ENCODE measurements around the gene AEBP2. TPM values are rescaled to one million over a fixed set of nuclear protein-coding genes. Genes with fewer than 3 reads are reported as not detected.
"Not testable (repeated sequence)": the region's sequence is repeated elsewhere in the genome, so short reads cannot be mapped to it uniquely, and the experiment has no call there.

The AEBP2 gene
- total RNA-seq, 1 donor: 15.6 TPM

DNA sequence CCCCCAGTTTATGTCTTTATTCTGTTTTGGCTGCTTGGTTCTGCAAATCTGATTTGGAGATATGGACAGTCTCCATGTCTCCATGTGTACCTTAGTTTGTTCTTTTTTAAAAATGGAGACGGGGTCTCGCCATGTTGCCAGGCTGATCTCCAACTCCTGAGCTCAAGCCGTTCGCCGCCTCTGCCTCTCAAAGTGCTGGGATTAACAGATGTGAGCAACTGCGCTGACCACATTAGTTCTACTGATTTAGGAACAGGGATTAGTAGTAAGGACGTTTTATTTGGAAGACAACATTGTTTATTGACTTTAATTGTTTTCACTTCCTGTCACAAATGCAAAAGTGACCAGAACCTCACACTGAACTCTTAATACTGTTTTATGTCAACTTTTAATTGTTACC, 14.7 kb downstream of the AEBP2 start:
- no peak for DNase-seq (ENCODE audit: low read depth in 2 of 3, low spot score in 2 of 3)

- DNase-seq (ENCODE audit: low read depth in 2 of 3, low spot score in 2 of 3): no peak
These were observed 15.5 kb downstream of the AEBP2 start for GRCh38 chr12:19454837-19455236.

DNA sequence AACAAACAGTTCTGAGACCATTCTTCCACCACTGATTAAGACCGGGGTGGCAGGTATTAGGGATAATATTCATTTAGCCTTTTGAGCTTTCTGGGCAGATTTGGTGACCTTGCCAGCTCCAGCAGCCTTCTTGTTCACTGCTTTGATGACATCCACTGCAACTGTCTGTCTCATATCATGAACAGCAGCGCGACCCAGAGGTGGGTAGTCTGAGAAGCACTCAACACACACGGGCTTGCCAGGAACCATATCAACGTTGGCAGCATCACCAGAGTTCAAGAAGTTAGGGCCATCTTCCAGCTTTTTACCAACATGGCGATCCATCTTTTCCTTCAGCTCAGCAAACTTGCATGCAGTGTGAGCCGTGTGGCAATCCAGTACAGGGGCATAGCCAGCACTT, 16.9 kb downstream of the AEBP2 start:
- no peak for DNase-seq (ENCODE audit: low read depth in 2 of 3, low spot score in 2 of 3)

- no peak for DNase-seq (ENCODE audit: low read depth in 2 of 3, low spot score in 2 of 3)
These were observed 18.3 kb downstream of the AEBP2 start for GRCh38 chr12:19457561-19457960.

GRCh38 chr12:19458733-19459132, 19.4 kb downstream of the AEBP2 start:
- no peak for DNase-seq (ENCODE audit: low read depth in 2 of 3, low spot score in 2 of 3)

DNA sequence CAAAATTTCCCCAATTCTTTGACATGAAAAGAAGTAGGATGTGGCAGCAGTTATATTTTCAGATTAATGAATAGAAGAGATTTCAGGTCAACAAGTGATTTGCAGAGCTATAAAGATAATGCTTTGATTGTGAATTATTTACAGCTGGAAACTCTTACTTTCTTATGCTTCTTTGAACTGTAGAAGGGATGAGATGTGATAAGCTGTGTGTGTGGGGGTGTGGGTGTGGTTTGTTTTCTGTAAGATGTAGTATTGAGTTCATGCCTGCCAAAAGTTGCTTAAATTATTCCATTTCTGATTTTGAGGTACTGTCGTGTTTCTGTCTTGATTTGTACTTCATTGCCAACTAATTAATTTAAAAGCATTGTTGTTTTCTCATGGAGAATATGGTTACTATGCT, 22.7 kb downstream of the AEBP2 start:
- no peak for DNase-seq (ENCODE audit: low read depth in 2 of 3, low spot score in 2 of 3)

- DNase-seq (ENCODE audit: low read depth in 2 of 3, low spot score in 2 of 3): no peak
These were observed 23.1 kb downstream of the AEBP2 start for GRCh38 chr12:19462406-19462805.

- no peak for DNase-seq (ENCODE audit: low read depth in 2 of 3, low spot score in 2 of 3)
These were observed 24.9 kb downstream of the AEBP2 start for GRCh38 chr12:19464192-19464580.

DNA sequence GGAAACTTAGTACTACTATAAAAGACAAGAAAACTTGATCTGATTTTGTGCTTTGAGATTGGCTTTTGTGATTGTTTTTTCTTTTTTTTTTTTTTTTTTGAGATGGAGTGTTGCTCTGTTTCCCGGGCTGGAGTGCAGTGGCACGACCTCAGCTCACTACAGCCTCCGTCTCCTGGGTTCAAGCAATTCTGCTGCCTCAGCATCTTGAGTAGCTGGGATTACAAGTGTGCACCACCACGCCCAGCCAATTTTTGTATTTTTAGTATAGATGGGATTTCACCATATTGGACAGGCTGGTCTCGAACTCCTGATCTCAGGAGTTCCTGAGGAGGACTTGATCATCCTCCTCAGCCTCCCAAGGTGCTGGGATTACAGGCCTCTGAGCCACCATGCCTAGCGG, 26.4 kb downstream of the AEBP2 start:
- no peak for DNase-seq (ENCODE audit: low read depth in 2 of 3, low spot score in 2 of 3)

DNA sequence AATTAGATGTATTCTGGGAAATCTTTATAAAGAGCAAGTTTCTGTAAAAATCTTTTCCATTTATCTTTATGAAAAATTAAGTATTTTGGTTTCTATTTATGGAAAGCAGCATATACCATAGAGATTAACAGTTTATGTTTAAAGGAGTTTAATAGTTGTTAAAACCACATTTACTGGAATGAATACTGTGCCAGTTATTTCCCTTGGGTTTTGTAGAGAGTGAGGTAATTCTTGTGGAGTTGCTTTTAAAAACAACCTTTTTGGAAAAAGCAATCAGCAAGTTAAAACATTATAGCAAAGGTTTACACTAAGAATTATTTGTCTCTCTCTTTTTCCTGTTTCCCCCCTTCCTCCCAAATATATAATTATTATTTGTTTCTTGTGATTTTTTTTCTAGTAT, 34.9 kb downstream of the AEBP2 start:
- DNase-seq (ENCODE audit: low read depth in 2 of 3, low spot score in 2 of 3): no peak

- not testable (repeated sequence) for DNase-seq (ENCODE audit: low read depth in 2 of 3, low spot score in 2 of 3)
These were observed 36.7 kb downstream of the AEBP2 start for GRCh38 chr12:19475884-19476505.

DNA sequence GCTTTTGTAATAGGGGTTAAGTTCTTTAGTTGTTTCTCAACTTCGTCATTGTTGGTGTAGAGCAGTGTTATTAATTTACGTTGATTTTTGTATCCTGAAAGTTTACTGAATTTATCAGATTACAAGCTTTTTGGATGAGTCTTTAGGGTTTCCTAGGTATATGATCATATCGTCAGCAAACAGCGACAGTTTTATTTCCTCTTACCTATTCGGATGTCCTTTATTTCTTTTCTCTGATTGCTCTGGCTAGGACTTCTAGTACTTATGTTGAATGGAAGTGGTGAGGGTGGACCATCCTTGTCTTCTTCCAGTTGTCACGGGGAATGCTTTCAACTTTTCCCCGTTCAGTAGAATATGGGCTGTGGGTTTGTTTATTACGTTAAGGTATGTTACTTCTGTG, 37.8 kb downstream of the AEBP2 start:
- DNase-seq (ENCODE audit: low read depth in 2 of 3, low spot score in 2 of 3): no peak

GRCh38 chr12:19480459-19480858, 41.2 kb downstream of the AEBP2 start:
- peak in 1 of 3 donors; percentile 44 for DNase-seq (ENCODE audit: low read depth in 2 of 3, low spot score in 2 of 3)

DNA sequence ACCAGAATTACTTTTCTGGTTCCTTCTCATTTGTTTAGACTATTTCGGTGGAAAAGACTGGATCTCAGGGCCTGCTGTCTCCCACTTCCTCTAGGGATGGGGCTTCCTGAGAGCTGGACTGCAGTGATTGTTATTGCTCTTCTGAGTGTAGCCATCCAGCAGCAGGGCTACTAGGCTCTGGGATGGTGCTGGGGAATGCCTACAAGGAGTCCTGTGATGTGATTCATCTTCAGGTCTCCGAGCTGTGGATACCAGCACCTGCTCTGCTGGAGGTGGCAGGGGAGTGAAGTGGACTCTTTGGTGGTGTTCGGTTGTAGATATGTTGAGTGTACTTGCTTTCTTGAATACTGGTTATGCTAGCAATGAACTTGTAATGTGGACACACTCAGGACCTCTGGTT, 42.7 kb downstream of the AEBP2 start:
- no peak for DNase-seq (ENCODE audit: low read depth in 2 of 3, low spot score in 2 of 3)

DNA sequence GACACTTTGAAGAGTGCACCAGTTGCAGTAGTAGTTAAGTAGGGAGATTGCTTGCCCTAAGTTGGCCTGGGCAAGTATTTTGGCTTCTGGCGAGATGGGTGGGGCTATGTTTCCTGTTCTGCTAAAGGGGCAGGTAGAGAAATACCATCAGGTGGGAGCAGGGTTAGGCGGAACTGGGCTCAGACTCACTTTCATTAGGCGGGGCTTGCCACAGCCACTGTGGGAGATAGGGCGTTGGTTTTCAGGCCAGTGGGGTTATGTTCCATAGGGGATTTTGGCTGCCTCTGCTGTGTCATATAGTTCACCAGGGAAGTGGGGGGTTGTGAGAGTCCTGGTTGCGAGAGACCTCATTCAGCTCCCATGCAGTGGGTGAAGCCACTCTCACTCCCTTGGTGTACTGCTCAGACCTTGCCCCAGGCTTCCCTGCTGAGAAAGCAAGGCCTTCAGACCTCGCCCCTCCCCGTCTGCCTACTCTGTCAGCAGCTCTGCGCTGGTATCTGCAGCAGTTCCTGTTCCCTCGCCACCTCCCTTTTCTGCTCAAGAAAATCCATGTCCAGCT, 43.3 kb downstream of the AEBP2 start:
- DNase-seq (ENCODE audit: low read depth in 2 of 3, low spot score in 2 of 3): no peak

GRCh38 chr12:19483727-19484126, 44.4 kb downstream of the AEBP2 start:
- DNase-seq (ENCODE audit: low read depth in 2 of 3, low spot score in 2 of 3): no peak

DNA sequence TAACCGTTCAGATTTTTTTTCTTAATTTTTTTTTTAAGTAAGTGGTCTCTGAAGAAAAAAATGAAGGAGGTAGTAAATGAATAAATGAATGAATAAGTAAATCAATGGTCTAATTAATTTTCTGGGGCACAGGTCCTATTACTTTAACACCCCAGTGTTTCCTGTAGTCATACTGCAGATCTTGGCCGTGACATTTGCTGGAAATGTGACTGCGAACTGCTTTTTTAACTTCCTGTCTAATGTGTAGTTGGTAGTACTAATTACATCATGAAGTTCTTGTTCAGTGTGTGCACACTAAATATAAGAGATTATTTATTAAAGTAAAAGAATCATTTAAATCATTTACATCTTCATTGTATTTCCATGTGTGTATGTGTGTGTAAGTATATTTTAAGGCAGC, 45.4 kb downstream of the AEBP2 start:
- no peak for DNase-seq (ENCODE audit: low read depth in 2 of 3, low spot score in 2 of 3)

DNA sequence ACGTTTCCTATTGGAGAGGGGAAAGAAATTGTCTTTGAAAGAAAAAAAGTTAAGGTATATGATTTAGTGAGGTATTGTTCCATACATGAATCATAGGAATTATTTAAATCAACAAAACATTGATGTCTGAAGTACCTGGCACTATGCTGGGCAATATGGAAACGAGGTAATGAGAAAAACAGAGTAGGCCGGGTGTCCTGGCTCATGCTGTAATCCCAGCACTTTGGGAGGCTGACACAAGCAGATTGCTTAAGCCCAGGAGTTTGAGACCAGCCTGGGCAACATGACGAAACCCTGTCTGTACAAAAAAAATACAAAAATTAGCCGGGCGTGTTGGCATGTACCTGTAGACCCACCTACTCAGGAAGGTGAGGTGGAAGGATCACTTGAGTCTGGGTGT, 45.9 kb downstream of the AEBP2 start:
- DNase-seq (ENCODE audit: low read depth in 2 of 3, low spot score in 2 of 3): no peak

DNA sequence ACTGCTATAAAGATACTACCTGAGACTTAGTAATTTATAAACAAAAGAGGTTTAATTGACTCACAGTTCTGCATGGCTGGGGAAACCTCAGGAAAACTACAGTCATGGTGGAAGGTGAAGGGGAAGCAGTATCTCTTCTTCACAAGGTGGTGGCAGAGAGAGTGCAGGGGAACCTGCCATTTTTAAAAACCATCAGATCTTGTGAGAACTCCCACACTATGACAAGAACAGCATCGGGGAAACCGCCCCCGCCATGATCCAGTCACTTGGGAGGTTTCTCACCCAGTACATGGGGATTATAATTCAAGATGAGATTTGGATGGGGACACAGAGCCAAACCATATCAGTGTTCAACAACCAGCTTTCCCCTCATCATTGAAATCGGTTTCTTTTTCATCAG, 49.9 kb downstream of the AEBP2 start:
- DNase-seq (ENCODE audit: low read depth in 2 of 3, low spot score in 2 of 3): no peak

GRCh38 chr12:19490908-19491307, 51.6 kb downstream of the AEBP2 start:
- no peak for DNase-seq (ENCODE audit: low read depth in 2 of 3, low spot score in 2 of 3)

DNA sequence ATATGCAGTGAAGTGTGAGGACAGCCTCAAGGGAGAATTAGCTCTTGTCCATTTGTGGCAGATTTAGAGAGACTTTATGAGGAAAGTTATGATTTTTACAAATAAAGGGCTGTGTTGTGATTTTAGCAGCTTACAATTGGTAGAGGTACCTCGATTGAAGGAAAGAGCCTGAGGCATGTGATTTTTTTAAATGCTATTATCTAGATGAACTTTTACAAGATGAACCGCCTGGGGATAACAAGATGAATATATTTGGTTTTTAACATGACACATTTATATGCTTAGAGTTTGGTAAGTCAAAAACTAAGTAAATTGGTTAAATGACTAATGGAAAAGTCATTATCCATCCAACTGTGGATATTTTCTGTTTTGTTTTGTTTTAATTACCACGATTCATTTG, 52.6 kb downstream of the AEBP2 start:
- no peak for DNase-seq (ENCODE audit: low read depth in 2 of 3, low spot score in 2 of 3)

DNA sequence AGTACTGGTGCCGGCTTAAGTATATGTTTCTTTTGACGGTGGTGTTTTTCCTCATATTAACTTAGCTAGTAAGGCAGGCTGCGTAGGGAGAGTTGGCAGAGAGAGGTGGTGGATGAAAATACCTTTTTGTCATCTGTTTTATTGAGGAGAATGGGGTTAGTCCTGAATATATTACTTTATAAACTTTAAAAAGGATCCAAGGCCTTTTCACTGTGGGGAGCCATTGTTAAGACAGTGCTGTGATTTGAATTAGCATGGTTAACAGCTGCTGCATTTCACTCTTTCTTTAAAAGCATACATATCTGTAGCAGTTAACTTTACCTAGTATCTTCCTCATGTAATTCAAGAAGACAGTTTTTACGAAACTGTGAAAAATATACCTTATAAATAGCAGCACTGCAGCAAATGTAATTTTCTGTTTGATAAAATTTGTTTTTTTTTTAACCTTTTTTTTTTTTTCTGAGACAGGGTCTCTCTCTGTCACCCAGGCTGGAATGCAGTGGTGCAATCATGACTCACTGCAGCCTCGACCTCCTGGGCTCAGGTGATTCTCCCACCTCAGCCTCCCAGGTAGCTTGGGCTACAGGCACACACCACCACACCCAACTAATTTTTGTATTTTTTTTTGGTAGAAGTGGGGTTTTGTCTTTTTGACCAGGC, 57.1 kb downstream of the AEBP2 start:
- no peak for DNase-seq (ENCODE audit: low read depth in 2 of 3, low spot score in 2 of 3)

DNA sequence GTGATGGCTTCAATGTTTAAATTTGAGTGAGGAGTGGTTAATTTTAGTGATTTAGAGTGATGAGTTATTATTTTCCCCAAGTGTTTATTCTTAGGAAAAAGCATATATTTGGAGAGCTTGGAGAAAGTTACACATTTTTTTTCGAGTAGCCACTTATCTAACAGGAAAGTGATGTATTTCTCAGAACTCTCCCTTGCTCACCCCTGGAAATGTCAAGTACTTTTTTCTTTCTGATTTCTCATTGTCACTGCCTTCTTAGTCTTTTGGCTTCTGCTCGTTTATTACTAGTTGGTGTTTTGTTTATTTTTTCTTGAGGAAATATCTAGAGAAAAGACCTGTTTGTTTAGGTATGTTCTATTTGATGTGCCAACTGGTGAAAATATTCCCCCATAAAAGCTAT, 58.8 kb downstream of the AEBP2 start:
- no peak for DNase-seq (ENCODE audit: low read depth in 2 of 3, low spot score in 2 of 3)
